HepG2 (cell line): ENCODE results near the gene PLA2G7. TPM values are rescaled to one million over a fixed set of nuclear protein-coding genes. Genes with fewer than 3 reads are reported as not detected.

ENCODE experiments used
- ATAC-seq: fragments of 200-7000 bp; cut with Tn5 transposase; 3 replicates; pipeline ENCODE4 v1.9.1; 2020; ENCODE audit warnings: mild to moderate bottlenecking, moderate library complexity
- BruUV-seq: library from RNA; stranded (reverse); fragments of 400-500 nt; replicated peaks from 2 replicates; lab custom pipeline; 2021; lab: Mats Ljungman, UMichigan
- CTCF ChIA-PET: fragments of 300-600 bp; formaldehyde crosslinking; extraction: SDS; loops from one replicate; lab custom pipeline; 2021; ENCODE audit warnings: low total read pairs, inconsistent platforms, low intra/inter-chr PET ratio; lab: Yijun Ruan, JAX
- POLR2A ChIA-PET: fragments of 350-600 bp; sonication (Branson Sonifier 250); formaldehyde crosslinking; loops from one replicate; lab custom pipeline; 2020; ENCODE audit warnings: antibody characterized with exemption, inconsistent platforms; lab: Yijun Ruan, JAX
- DNase-seq: peaks from one replicate; pipeline ENCODE4 v3.0.0-alpha.2; 2015; ENCODE audit warnings: low spot score
- FAIRE-seq: peaks from 3 replicates; lab custom pipeline; 2011; peaks lifted over from hg19 to GRCh38; lab: Jason Lieb, UNC
- H2AFZ ChIP-seq: one replicate; pipeline ENCODE4 v1.6.1; 2011; ENCODE audit warnings: low read length, inconsistent platforms
- H3K27ac ChIP-seq: fragments of 300-600 bp; 3 replicates; pipeline ENCODE4 v1.8.0; 2011; ENCODE audit warnings: mixed run types, mild to moderate bottlenecking, mixed read lengths, low read length, inconsistent platforms; ENCODE audit not compliant: insufficient read depth; ENCODE audit errors: extremely low read length
- H3K27me3 ChIP-seq, 2 experiments: fragments of 200-600 bp in 1 of 2; 2 replicates in 1 of 2; 3 replicates in 1 of 2; pipeline versions ENCODE4 v1.6.0 to v1.8.0; 2011; ENCODE audit warnings: low read length in 2 of 2, mild to moderate bottlenecking in 2 of 2, moderate library complexity in 2 of 2, inconsistent platforms in 1 of 2; ENCODE audit not compliant: insufficient read depth in 2 of 2, control insufficient read depth in 1 of 2
- H3K36me3 ChIP-seq, 2 experiments: fragments of 200-600 bp in 1 of 2; replicated peaks in 1 of 2; 2 replicates in 1 of 2; 3 replicates in 1 of 2; pipeline versions ENCODE4 v1.5.1 to v1.8.0; 2011; ENCODE audit warnings: low read length in 2 of 2, inconsistent platforms in 1 of 2; ENCODE audit not compliant: insufficient read depth in 2 of 2, control insufficient read depth in 1 of 2
- H3K4me1 ChIP-seq: 2 replicates; pipeline ENCODE4 v1.5.1; 2012; ENCODE audit warnings: low read length, inconsistent platforms; ENCODE audit not compliant: insufficient read depth
- H3K4me2 ChIP-seq: 2 replicates; pipeline ENCODE4 v1.6.0; 2011; ENCODE audit warnings: low read depth, low read length, inconsistent platforms
- H3K4me3 ChIP-seq, 3 experiments: fragments of 200-600 bp in 1 of 3; sonication (generic), shearing (Covaris generic) in 1 of 3; replicated peaks in 1 of 3; 2 replicates each; pipeline ENCODE4 v1.5.1; 2011 to 2016; ENCODE audit warnings: low read length in 3 of 3, inconsistent platforms in 2 of 3, low read depth in 2 of 3, mild to moderate bottlenecking in 2 of 3, control low read depth in 1 of 3, mixed read lengths in 1 of 3; ENCODE audit not compliant: insufficient read depth in 1 of 3
- H3K79me2 ChIP-seq: one replicate; pipeline ENCODE4 v1.6.1; 2011; ENCODE audit warnings: low read length, inconsistent platforms; ENCODE audit not compliant: insufficient read depth
- H3K9ac ChIP-seq: 2 replicates; pipeline ENCODE4 v1.6.0; 2011; ENCODE audit warnings: mild to moderate bottlenecking, low read depth, low read length, inconsistent platforms; ENCODE audit not compliant: insufficient read depth
- H3K9me3 ChIP-seq: 2 replicates; pipeline ENCODE4 v1.5.1; 2012; ENCODE audit warnings: mild to moderate bottlenecking, low read length
- H4K20me1 ChIP-seq: 2 replicates; pipeline ENCODE4 v1.6.0; 2011; ENCODE audit warnings: inconsistent platforms, mild to moderate bottlenecking, low read length, moderate library complexity; ENCODE audit not compliant: insufficient read depth
- HNF4A ChIP-seq: sonication (generic); formaldehyde crosslinking; IDR thresholded peaks from 2 replicates; pipeline ENCODE4 v1.4.0; 2020; ENCODE audit warnings: missing genetic modification reagents
- PHF5A ChIP-seq: IDR thresholded peaks from one replicate; pipeline ENCODE4 v1.6.1; 2018; ENCODE audit warnings: low read depth, missing genetic modification reagents; ENCODE audit not compliant: unreplicated experiment
- STAG1 ChIP-seq: sonication (generic); formaldehyde crosslinking; IDR thresholded peaks from 2 replicates; pipeline ENCODE4 v1.4.0; 2020; ENCODE audit warnings: missing genetic modification reagents
- TGIF2 ChIP-seq: IDR thresholded peaks from 2 replicates; pipeline ENCODE4 v1.6.1; 2016; ENCODE audit warnings: control low read depth, missing compliant biosample characterization
- ZNF629 ChIP-seq: sonication (generic); formaldehyde crosslinking; conservative IDR thresholded peaks from 2 replicates; pipeline ENCODE4 v1.5.0; 2020; ENCODE audit warnings: missing genetic modification reagents
- WGBS: methylation state at CpG from one replicate; pipeline ENCODE4 v1.1.6; 2017; ENCODE audit warnings: low lambda C conversion rate; 5-methylcytosine and 5-hydroxymethylcytosine counted together
- in situ Hi-C: cut with HindIII; loops from 2 replicates; pipeline ENCODE4 v1.10.0; 2017; ENCODE audit warnings: low pct_unique_long_range_greater_than_20kb; ENCODE audit not compliant: extremely low pct_ligation_motif_present
- intact Hi-C: fragments of 100-400 bp; cut with micrococcal nuclease; formaldehyde crosslinking; loops from one replicate; pipeline ENCODE4 v1.10.0; 2022; ENCODE audit not compliant: unreplicated experiment
- polyA plus RNA-seq, 8 experiments: library from polyadenylated mRNA; depleted of rRNA in 3 of 8; stranded (reverse) in 7 of 8; unstranded in 1 of 8; fragments of >200 nt; fragmentation: Illumina TruSeq in 4 of 8; extraction: Trizol in 4 of 8; gene quantifications; 2 replicates each; pipeline versions ENCODE4 v1.2.1 to v1.2.3, GENCODE V29; 2011 to 2016; ENCODE audit warnings: low read depth in 4 of 8, missing spikeins in 1 of 8, mixed read lengths in 1 of 8; ENCODE audit not compliant: insufficient read depth in 1 of 8
- total RNA-seq, 5 experiments: library from RNA; depleted of rRNA; stranded (reverse); fragments of >200 nt; fragmentation: Illumina TruSeq; extraction: Trizol; gene quantifications; 2 replicates each; pipeline ENCODE4 v1.2.3, GENCODE V29; 2016; ENCODE audit warnings: low read depth in 1 of 5
- TF ChIP-seq, protein P1 (sequence below): sonication (generic); formaldehyde crosslinking; IDR thresholded peaks from 2 replicates; pipeline ENCODE4 v1.5.0; 2020; ENCODE audit warnings: mild to moderate bottlenecking, missing genetic modification reagents, moderate library complexity

PLA2G7 gene
- total and polyA plus RNA-seq, 2 of the 13 experiments (the other 11 are each of a cell fraction or from before 2014, with no cell fraction given), result not detected

DNA sequence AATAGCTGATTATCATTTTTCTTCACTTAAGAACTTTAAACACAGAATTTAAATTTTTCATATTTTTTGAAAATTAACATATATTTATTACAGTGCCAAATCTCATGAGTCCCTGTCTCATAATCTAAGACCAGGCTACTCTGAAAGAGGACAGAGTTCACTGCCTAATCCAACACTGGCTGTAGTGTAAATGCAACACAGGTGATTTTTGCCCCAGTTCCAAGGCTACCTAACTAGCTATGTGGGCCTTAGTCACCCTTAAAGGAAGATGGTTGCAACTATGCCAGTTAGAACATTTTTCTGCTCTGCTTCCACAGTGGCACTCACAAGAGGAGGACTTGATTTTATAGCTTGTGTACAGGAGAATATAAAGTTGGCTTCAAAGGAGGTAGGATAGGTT lies 77.5 kb downstream of the PLA2G7 start:
- H3K27ac ChIP-seq, result no peak overlapping the region
- ATAC-seq (no peak), FAIRE-seq (no peak), DNase-seq (no peak)
- peaks cover 7% of the 10 kb centered on the region for H3K4me1 ChIP-seq
- intact Hi-C loops (loop anchor here (5.0 to 10.0 kb wide), 2 partner anchors 163 to 940 kb away; partner anchors contain the start of gene RCAN2), in situ Hi-C loops (no loop called here)
- no TSS peak for BruUV-seq
- no peak overlapping the region for H3K9ac ChIP-seq
- POLR2A ChIA-PET, result no interaction called here
- TF ChIP-seq TGIF2 (CRISPR knock-in tag), result no peak
- peak; percentile 27; the same call in 1 of the 2 replicates for TF ChIP-seq HNF4A (CRISPR knock-in tag)
- no peak for TF ChIP-seq PHF5A (CRISPR knock-in tag)
- no peak overlapping the region for H3K4me3 ChIP-seq
- H3K27me3 ChIP-seq, result peaks cover 0 to 14% of the 10 kb centered on the region in 2 experiments; a peak in 3 of 5 replicates
- CTCF ChIA-PET, result no interaction called here
- no peak overlapping the region for H3K4me2 ChIP-seq
- H3K79me2 ChIP-seq, result no peaks in the 10 kb centered on the region
- H3K36me3 ChIP-seq, result no peaks in the 10 kb centered on the region
- H3K9me3 ChIP-seq, result no peaks in the 10 kb centered on the region
- H2AFZ ChIP-seq, result no peak overlapping the region
- H4K20me1 ChIP-seq, result no peaks in the 10 kb centered on the region

DNA sequence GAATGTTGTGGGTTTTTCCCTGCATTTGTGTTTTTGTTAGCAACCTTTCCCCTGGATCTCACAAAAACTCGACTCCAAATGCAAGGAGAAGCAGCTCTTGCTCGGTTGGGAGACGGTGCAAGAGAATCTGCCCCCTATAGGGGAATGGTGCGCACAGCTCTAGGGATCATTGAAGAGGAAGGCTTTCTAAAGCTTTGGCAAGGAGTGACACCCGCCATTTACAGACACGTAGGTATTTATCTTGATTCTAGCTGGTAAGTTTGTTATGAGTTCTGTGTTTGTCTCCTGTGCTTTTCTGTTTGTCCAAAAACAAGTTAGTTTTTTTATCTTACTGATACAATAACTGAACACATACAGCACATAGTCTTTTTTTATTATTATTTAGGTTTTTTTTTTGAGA lies 79.4 kb downstream of the PLA2G7 start:
- H3K79me2 ChIP-seq, result no peaks in the 10 kb centered on the region
- intact Hi-C loops, result loop anchor here (5.0 to 10.0 kb wide), 2 partner anchors 161 to 939 kb away; partner anchors contain the start of gene RCAN2
- H3K4me3 ChIP-seq, result no peak overlapping the region
- POLR2A ChIA-PET, result no interaction called here
- H3K27ac ChIP-seq, result no peak overlapping the region
- H3K27me3 ChIP-seq, result peaks cover 0 to 25% of the 10 kb centered on the region in 2 experiments; a peak in 3 of 5 replicates
- BruUV-seq, result no TSS peak
- no peak overlapping the region for H3K9ac ChIP-seq
- H3K4me2 ChIP-seq, result no peak overlapping the region
- ATAC-seq, result no peak
- H3K9me3 ChIP-seq, result no peaks in the 10 kb centered on the region
- TF ChIP-seq ZNF629, result no peak
- TF ChIP-seq, protein P1, sequence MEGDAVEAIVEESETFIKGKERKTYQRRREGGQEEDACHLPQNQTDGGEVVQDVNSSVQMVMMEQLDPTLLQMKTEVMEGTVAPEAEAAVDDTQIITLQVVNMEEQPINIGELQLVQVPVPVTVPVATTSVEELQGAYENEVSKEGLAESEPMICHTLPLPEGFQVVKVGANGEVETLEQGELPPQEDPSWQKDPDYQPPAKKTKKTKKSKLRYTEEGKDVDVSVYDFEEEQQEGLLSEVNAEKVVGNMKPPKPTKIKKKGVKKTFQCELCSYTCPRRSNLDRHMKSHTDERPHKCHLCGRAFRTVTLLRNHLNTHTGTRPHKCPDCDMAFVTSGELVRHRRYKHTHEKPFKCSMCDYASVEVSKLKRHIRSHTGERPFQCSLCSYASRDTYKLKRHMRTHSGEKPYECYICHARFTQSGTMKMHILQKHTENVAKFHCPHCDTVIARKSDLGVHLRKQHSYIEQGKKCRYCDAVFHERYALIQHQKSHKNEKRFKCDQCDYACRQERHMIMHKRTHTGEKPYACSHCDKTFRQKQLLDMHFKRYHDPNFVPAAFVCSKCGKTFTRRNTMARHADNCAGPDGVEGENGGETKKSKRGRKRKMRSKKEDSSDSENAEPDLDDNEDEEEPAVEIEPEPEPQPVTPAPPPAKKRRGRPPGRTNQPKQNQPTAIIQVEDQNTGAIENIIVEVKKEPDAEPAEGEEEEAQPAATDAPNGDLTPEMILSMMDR (CRISPR knock-in tag), result peak; percentile 41; the same call in 1 of the 2 replicates
- TF ChIP-seq STAG1 (CRISPR knock-in tag), result 0 out of 2 replicates have a peak, but pooled peaks have one; percentile 4
- TF ChIP-seq, all 625 proteins: peak for 2
- Histone ChIP-seq H2AFZ (no peak overlapping the region), H3K4me1 (peaks cover 14% of the 10 kb centered on the region), H4K20me1 (no peaks in the 10 kb centered on the region), H3K36me3 (no peaks in the 10 kb centered on the region)
- CTCF ChIA-PET, result no interaction called here
- in situ Hi-C loops, result no loop called here
- WGBS, result 46% methylated on average over 6 of the region's 6 CpGs
- peak; percentile 28 for DNase-seq
- no peak for FAIRE-seq

Other genes with a start within 250 kb of the PLA2G7 start
- gene RCAN2, start 243.9 kb downstream of the PLA2G7 start, total RNA-seq (2016; rRNA removed; fragmentation: Illumina TruSeq; extraction: Trizol), result not detected in 2 replicates
- not detected in 2 replicates for gene RCAN2, start 243.9 kb downstream of the PLA2G7 start, polyA plus RNA-seq (2011; rRNA removed)
- not detected in 2 replicates for gene CYP39A1, start 82.6 kb downstream of the PLA2G7 start, total RNA-seq (2016; rRNA removed; fragmentation: Illumina TruSeq; extraction: Trizol)
- 0.04 and 0.13 TPM in 2 replicates for gene CYP39A1, start 82.6 kb downstream of the PLA2G7 start, polyA plus RNA-seq (2011; rRNA removed)
- gene SLC25A27, start 82.4 kb downstream of the PLA2G7 start, total RNA-seq (2016; rRNA removed; fragmentation: Illumina TruSeq; extraction: Trizol), result 0.32 and 0.46 TPM in 2 replicates
- 1.3 and 1.8 TPM in 2 replicates for gene SLC25A27, start 82.4 kb downstream of the PLA2G7 start, polyA plus RNA-seq (2011; rRNA removed)
- gene TDRD6, start 47.5 kb downstream of the PLA2G7 start, total RNA-seq (2016; rRNA removed; fragmentation: Illumina TruSeq; extraction: Trizol), result not detected in 2 replicates
- gene TDRD6, start 47.5 kb downstream of the PLA2G7 start, polyA plus RNA-seq (2011; rRNA removed), result 0.01 TPM in 1 of 2 replicates, not detected in the other
- gene ANKRD66, start 11.6 kb upstream of the PLA2G7 start, total RNA-seq (2016; rRNA removed; fragmentation: Illumina TruSeq; extraction: Trizol), result not detected in 2 replicates
- gene ANKRD66, start 11.6 kb upstream of the PLA2G7 start, polyA plus RNA-seq (2011; rRNA removed), result not detected in 2 replicates
- 0.10 and 0.24 TPM in 2 replicates for gene MEP1A, start 58.0 kb upstream of the PLA2G7 start, total RNA-seq (2016; rRNA removed; fragmentation: Illumina TruSeq; extraction: Trizol)
- gene MEP1A, start 58.0 kb upstream of the PLA2G7 start, polyA plus RNA-seq (2011; rRNA removed), result 0.83 and 3.0 TPM in 2 replicates
- gene ADGRF5, start 186.6 kb upstream of the PLA2G7 start, total RNA-seq (2016; rRNA removed; fragmentation: Illumina TruSeq; extraction: Trizol), result not detected in 2 replicates
- not detected in 2 replicates for gene ADGRF5, start 186.6 kb upstream of the PLA2G7 start, polyA plus RNA-seq (2011; rRNA removed)